CMK (cell line): ENCODE measurements around the gene CCDC47.
"Not testable (repeated sequence)": the region's sequence is repeated elsewhere in the genome, so short reads cannot be mapped to it uniquely, and the experiment has no call there.

Experiments used
- DNase-seq: peaks from one replicate; pipeline ENCODE4 v3.0.0-alpha.2; 2010; ENCODE audit warnings: low read depth

CCDC47 gene

GRCh38 chr17:63722403-63722802, 51.0 kb downstream of the CCDC47 start:
- no peak for DNase-seq

- not testable (repeated sequence) for DNase-seq
These were observed 53.2 kb downstream of the CCDC47 start for GRCh38 chr17:63720194-63720593.

GRCh38 chr17:63718988-63719387, 54.4 kb downstream of the CCDC47 start:
- no peak for DNase-seq

- no peak for DNase-seq
These were observed 57.0 kb downstream of the CCDC47 start for GRCh38 chr17:63716426-63716825.

- DNase-seq, result no peak
These were observed 58.7 kb downstream of the CCDC47 start for GRCh38 chr17:63714550-63715277.

- no peak for DNase-seq
These were observed 64.3 kb downstream of the CCDC47 start for GRCh38 chr17:63709110-63709509.

- no peak for DNase-seq
These were observed 66.2 kb downstream of the CCDC47 start for GRCh38 chr17:63707151-63707550.

- no peak for DNase-seq
These were observed 66.9 kb downstream of the CCDC47 start for GRCh38 chr17:63706336-63707082.

- DNase-seq, result no peak
These were observed 67.7 kb downstream of the CCDC47 start for GRCh38 chr17:63705657-63706056.

GRCh38 chr17:63704836-63705235, 68.6 kb downstream of the CCDC47 start:
- no peak for DNase-seq

GRCh38 chr17:63704259-63704576, 69.2 kb downstream of the CCDC47 start:
- DNase-seq, result no peak

- DNase-seq, result no peak
These were observed 69.7 kb downstream of the CCDC47 start for GRCh38 chr17:63703556-63704258.

GRCh38 chr17:63703029-63703428, 70.4 kb downstream of the CCDC47 start:
- DNase-seq, result no peak

- DNase-seq, result no peak
These were observed 70.7 kb downstream of the CCDC47 start for GRCh38 chr17:63702721-63703015.

- DNase-seq, result no peak
These were observed 71.3 kb downstream of the CCDC47 start for GRCh38 chr17:63701868-63702720.

- no peak for DNase-seq
These were observed 72.0 kb downstream of the CCDC47 start for GRCh38 chr17:63701456-63701820.

- DNase-seq, result no peak
These were observed 72.6 kb downstream of the CCDC47 start for GRCh38 chr17:63700528-63701455.

- peak; percentile 74 for DNase-seq
These were observed 73.5 kb downstream of the CCDC47 start, which contains the start of gene LIMD2 for GRCh38 chr17:63699638-63700527. LIMD2 (minus strand) TSS chr17:63700125; CDS start chr17:63699298, 827 bp downstream.

GRCh38 chr17:63698886-63699637, 74.3 kb downstream of the CCDC47 start:
- peak; percentile 95 for DNase-seq
